Sigmoid colon (tissue), 3 donors: ENCODE data around the gene LHX2.

Experiments used
- CTCF ChIP-seq, 4 experiments: fragments of 450-650 bp in 3 of 4; fragments of 200-600 bp in 1 of 4; IDR thresholded peaks; one replicate each; pipeline ENCODE4 v1.5.1; 2016 to 2019; ENCODE audit warnings: antibody characterized with exemption in 4 of 4, mild to moderate bottlenecking in 3 of 4, moderate library complexity in 2 of 4
- POLR2A ChIP-seq, 2 donors: fragments of 450-650 bp; IDR thresholded peaks; one replicate each; pipeline ENCODE4 v1.6.1; 2016; ENCODE audit warnings: antibody characterized with exemption in 2 of 2, mild to moderate bottlenecking in 2 of 2, moderate library complexity in 2 of 2

- no peak for TF ChIP-seq POLR2A (IDR thresholded peaks at IDR 0.05)
- TF ChIP-seq CTCF (IDR thresholded peaks at IDR 0.05), result no peak
Measured at GRCh38 chr9:123999661-124000060, 11.9 kb upstream of the LHX2 start.
